Measurements from ENCODE around the gene LMX1A. TPM values are rescaled to one million over a fixed set of nuclear protein-coding genes. Genes with fewer than 3 reads are reported as not detected.

LMX1A gene
- total RNA-seq (ENCODE audit: unreplicated experiment) = not detected
- long read RNA-seq = 0 reads

DNA sequence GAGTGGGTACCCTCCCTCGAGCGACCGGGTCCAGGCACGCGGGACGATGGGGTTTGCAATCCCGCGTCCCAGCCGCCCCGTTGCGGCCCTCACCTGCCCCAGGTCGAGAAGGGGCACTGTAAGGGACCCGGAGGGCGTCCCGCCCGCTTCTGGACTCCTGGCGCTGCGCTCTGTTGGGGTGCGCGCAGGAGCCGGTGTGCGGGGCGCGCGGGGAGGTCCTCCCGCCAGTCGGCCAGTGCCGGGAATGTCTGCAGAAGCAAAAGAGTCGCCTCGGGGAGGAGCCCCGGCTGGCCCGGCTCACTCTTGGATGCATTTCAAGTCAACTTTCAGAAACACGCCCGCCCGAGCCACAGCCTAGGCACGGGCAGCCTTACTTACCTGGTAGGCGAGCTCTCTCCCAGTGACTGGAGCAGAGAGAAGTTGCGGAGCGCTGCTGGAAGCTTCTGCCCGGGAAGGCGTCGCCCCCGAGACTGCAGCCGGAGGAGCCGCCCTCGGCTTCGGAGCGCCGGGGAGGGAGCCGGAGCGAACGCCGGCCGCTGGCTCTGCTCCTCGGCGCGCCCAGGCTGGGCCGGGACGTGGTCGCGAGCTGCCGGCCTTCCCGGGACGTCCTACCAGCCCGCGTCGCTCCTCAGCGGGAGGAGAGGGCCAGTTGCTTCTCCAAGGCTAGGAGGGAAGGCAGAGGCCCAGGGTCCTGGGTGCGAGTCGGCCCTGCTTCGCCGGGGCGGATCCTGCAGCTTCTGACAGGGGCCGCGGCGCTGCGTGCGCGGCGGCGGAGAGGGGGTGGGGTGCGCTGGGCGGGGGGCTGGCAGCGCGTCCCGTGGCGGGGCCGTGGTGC lies at the start of gene LMX1A:
Gene LMX1A, minus strand, starts transcription at position 739 of the 835 bp plus-strand sequence. CDS start 1,156 bp downstream, outside the sequence.
- peaks cover 9% of the 10 kb centered on the region for H3K9me3 Mint-ChIP-seq (ENCODE audit: unreplicated experiment)
- H3K4me3 Mint-ChIP-seq (ENCODE audit: unreplicated experiment) = peak within 1 kb of the TSS; percentile 81
- peak; percentile 42 for DNase-seq
- H3K36me3 Mint-ChIP-seq (ENCODE audit: unreplicated experiment) = no peaks in the 10 kb centered on the region
- no peak within 1 kb of the TSS for H3K27ac Mint-ChIP-seq (ENCODE audit: unreplicated experiment)
- H3K4me1 Mint-ChIP-seq (ENCODE audit: low read depth, unreplicated experiment) = peaks cover 20% of the 10 kb centered on the region
- H3K27me3 Mint-ChIP-seq (ENCODE audit: unreplicated experiment) = peaks cover 29% of the 10 kb centered on the region
- TF ChIP-seq, protein P1, sequence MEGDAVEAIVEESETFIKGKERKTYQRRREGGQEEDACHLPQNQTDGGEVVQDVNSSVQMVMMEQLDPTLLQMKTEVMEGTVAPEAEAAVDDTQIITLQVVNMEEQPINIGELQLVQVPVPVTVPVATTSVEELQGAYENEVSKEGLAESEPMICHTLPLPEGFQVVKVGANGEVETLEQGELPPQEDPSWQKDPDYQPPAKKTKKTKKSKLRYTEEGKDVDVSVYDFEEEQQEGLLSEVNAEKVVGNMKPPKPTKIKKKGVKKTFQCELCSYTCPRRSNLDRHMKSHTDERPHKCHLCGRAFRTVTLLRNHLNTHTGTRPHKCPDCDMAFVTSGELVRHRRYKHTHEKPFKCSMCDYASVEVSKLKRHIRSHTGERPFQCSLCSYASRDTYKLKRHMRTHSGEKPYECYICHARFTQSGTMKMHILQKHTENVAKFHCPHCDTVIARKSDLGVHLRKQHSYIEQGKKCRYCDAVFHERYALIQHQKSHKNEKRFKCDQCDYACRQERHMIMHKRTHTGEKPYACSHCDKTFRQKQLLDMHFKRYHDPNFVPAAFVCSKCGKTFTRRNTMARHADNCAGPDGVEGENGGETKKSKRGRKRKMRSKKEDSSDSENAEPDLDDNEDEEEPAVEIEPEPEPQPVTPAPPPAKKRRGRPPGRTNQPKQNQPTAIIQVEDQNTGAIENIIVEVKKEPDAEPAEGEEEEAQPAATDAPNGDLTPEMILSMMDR (IDR thresholded peaks at IDR 0.05; ENCODE audit: partially characterized antibody, unreplicated experiment) = no peak

DNA sequence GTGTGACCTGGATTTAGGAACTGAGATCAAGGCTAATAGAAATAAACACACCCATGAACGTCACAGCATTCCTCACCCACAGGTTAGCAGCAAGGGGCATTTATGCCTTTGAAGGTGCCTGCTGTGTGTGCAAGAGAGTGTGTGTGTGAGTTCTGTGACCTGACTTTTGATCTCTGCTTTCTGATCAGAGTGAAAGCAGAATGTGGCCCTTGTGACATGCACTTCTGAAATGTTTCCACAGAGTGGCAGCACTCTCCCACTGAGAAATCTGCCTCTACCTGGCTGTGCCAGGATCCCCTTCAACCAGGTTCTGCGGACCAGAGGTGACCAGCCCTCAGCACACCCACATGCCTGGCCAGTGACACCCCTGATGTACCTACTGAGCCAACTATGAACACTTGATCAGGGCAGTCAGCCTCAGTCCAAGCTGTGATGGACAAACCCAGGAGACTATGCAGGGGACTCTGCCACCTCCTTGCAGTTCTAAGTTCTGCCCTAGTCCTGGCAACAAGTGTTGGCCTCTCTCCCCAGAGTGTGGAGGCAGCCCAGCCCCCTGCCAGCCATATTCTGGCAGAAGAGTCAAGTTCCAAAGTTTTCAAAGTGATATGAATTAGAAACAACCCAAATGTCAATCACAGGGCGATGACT lies 47.4 kb upstream of the LMX1A start:
- Mint-ChIP-seq H3K36me3 (ENCODE audit: unreplicated experiment) (no peaks in the 10 kb centered on the region), H3K4me3 (ENCODE audit: unreplicated experiment) (no peak overlapping the region), H3K9me3 (ENCODE audit: unreplicated experiment) (peaks cover 6% of the 10 kb centered on the region), H3K27ac (ENCODE audit: unreplicated experiment) (no peak overlapping the region), H3K4me1 (ENCODE audit: low read depth, unreplicated experiment) (peaks cover 2% of the 10 kb centered on the region), H3K27me3 (ENCODE audit: unreplicated experiment) (no peaks in the 10 kb centered on the region)
- TF ChIP-seq, protein P1 (IDR thresholded peaks at IDR 0.05; ENCODE audit: partially characterized antibody, unreplicated experiment) = peak; percentile 59
- peak; percentile 42 for DNase-seq

DNA sequence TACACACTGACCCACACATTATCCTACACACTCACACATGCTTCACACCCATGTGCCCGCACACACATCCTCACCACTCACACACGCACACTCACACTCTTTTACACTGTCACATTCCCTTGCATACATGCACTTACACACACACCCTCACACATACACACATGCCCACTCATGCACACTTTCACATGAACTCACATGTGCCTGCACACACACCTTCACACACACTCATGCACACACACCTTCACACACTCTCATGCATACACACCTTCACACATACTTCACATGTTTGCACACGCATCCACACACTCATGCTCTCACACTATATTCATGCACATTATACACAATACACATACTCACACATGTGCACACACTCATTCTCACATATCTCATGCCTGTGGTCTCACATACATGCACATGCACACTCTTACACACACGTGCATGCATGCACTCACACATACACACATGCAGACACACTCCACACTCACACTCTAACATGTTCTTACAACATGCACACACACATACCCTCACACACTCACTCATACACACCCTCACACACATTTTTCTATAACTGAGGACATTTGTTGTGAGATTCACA lies 46.1 kb upstream of the LMX1A start:
- TF ChIP-seq, protein P1 (IDR thresholded peaks at IDR 0.05; ENCODE audit: partially characterized antibody, unreplicated experiment) = no peak
- no peak for DNase-seq
- Mint-ChIP-seq H3K36me3 (ENCODE audit: unreplicated experiment) (no peaks in the 10 kb centered on the region), H3K4me1 (ENCODE audit: low read depth, unreplicated experiment) (peaks cover 2% of the 10 kb centered on the region), H3K4me3 (ENCODE audit: unreplicated experiment) (no peak overlapping the region), H3K9me3 (ENCODE audit: unreplicated experiment) (peaks cover under 1% of the 10 kb centered on the region), H3K27ac (ENCODE audit: unreplicated experiment) (no peak overlapping the region), H3K27me3 (ENCODE audit: unreplicated experiment) (no peaks in the 10 kb centered on the region)

DNA sequence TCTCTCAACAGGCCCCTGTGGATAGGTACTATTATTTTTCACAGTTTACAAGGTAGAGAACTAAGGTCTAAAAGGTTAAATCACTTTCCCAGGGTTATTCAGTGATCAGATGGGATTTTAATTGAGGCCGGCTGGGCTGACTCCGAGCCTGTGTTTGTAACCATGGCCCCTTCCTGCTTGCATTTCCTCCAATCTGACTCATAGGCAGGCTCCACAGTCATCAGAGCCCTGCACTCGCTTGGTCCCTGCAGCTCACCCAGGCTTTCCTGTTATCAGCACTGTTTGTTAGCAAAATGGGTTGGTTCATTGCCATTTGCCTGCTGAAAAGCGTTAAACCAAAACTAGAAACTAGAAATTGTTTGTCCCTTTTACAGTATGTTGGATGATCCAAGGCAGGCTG lies 41.4 kb upstream of the LMX1A start:
- no peak for DNase-seq
- TF ChIP-seq, protein P1 (IDR thresholded peaks at IDR 0.05; ENCODE audit: partially characterized antibody, unreplicated experiment) = no peak
- H3K27ac Mint-ChIP-seq (ENCODE audit: unreplicated experiment) = no peak overlapping the region
- H3K27me3 Mint-ChIP-seq (ENCODE audit: unreplicated experiment) = no peaks in the 10 kb centered on the region
- no peak overlapping the region for H3K4me3 Mint-ChIP-seq (ENCODE audit: unreplicated experiment)
- peaks cover 2% of the 10 kb centered on the region for H3K4me1 Mint-ChIP-seq (ENCODE audit: low read depth, unreplicated experiment)
- no peaks in the 10 kb centered on the region for H3K9me3 Mint-ChIP-seq (ENCODE audit: unreplicated experiment)
- H3K36me3 Mint-ChIP-seq (ENCODE audit: unreplicated experiment) = no peaks in the 10 kb centered on the region

Data from glutamatergic neuron (in vitro differentiated cells).